RKO (cell line): ENCODE measurements around the gene DNAAF1.
"Not testable (repeated sequence)": the region's sequence is repeated elsewhere in the genome, so short reads cannot be mapped to it uniquely, and the experiment has no call there.

Source experiments
- DNase-seq: peaks from one replicate; pipeline ENCODE4 v3.0.0-alpha.2; 2016; ENCODE audit warnings: low spot score

The DNAAF1 gene

GRCh38 chr16:84144859-84145639 is at the start of gene DNAAF1, which contains the start of gene HSDL1:
Gene DNAAF1 (plus strand): TSS chr16:84145308. CDS start chr16:84145441, 133 bp downstream.
Gene HSDL1 (minus strand): TSS chr16:84145177. CDS start chr16:84131321, 13,856 bp downstream.
- peak; percentile 84 for DNase-seq

DNA sequence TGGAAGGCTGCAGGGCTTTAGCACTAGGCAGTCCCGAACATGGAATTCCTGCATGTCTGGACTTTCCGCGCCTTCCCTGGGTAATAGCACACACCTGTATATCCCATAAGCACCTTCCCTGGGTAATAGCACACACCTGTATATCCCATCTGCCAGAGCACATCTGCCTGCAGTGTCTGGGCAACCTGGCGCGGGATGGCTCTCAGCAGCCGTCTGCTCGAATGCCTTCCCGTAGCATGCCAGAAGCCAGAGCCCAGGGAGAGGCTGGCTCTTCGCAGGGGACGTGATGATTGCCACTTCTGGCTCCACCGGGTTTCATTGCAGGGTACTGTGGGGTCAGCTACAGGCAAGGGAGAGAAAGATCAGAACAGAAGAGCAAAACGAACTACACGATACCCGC is 49.6 kb upstream of the DNAAF1 start:
- DNase-seq: no peak

DNA sequence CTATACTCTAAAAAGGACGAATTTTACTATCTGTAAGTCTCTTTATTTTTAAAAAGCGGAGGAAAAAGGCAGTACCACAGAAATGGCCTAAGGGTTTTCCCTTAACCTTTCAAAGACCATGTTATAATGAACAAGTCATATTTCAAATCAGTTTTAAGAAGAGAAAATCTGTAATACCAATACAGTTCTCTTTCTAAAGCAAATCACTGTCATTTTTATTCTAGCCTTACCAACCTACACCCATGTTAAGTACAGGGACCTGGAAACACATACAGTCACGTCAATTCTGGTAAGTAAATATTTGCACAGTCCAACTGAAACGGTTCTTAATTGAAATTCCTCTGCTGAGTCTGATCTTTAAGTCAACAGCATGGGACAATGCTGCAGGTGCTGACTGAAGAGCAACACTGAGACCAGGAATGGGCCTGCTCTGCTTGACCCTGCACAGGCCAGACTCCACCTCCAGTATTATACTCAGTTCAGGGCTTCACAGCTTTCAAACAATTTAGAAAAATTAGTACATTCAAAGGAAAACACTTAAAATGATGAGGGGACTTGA is 48.6 kb upstream of the DNAAF1 start:
- DNase-seq: no peak

DNA sequence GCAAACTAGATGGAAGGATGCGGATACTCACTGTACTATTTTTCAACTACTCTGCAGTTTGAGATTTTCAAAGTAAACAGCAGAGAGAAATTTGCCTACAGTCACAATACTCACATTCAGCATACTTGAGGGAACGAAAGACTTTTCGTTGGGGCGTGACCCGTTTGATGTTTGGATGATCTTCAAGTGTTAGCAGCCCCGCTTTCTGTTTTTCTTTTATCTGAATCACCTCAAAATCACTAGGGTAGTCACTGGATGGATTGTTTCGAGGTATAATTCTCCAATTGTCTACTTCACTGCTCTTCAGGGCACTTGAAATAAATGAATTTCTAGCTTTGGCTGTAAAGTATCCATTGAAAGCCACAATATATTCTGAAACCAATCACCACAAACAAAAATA is 46.2 kb upstream of the DNAAF1 start:
- no peak for DNase-seq

DNA sequence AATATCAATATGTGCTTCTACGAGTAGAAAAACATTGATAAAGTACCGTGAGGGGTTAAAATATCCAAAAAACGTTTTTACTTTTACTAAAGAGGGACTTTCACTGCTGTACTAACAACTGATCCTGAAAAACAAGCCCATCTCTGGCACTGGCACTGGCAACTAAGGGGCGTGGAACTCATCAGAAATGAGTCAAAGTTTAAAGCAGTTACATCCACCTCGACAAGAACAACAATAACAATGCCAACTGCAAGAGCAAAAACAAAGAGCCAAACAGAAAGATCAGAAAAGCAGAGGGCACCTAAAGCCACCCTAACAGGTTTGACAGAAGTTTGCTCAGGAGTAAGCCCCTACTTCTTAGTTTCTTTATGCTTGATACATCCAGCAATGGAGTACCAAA is 41.4 kb upstream of the DNAAF1 start:
- DNase-seq: no peak

- DNase-seq: no peak
Observed at GRCh38 chr16:84104231-84104630, 40.9 kb upstream of the DNAAF1 start.

GRCh38 chr16:84105301-84105815 is 39.8 kb upstream of the DNAAF1 start:
- no peak for DNase-seq

- DNase-seq: no peak
Observed at GRCh38 chr16:84105948-84106740, 39.0 kb upstream of the DNAAF1 start.

DNA sequence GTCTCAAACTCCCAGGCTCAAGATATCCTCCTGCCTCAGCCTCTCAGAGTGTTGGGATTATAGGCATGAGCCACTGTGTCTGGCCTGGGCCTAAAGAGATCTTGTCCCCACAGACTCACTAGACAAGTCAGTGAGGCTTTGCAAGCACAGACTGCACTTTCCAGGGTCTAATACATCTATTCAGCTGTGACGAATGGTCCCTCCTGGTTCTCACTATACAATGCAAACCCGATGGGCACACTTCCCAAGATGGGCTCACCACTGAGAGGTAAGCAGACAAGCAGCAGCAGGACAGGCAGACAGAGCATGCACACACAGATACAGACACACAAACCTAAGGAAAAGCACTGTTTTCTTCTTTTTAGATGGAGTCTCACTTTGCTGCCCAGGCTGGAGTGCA is 37.2 kb upstream of the DNAAF1 start:
- DNase-seq: no peak

DNA sequence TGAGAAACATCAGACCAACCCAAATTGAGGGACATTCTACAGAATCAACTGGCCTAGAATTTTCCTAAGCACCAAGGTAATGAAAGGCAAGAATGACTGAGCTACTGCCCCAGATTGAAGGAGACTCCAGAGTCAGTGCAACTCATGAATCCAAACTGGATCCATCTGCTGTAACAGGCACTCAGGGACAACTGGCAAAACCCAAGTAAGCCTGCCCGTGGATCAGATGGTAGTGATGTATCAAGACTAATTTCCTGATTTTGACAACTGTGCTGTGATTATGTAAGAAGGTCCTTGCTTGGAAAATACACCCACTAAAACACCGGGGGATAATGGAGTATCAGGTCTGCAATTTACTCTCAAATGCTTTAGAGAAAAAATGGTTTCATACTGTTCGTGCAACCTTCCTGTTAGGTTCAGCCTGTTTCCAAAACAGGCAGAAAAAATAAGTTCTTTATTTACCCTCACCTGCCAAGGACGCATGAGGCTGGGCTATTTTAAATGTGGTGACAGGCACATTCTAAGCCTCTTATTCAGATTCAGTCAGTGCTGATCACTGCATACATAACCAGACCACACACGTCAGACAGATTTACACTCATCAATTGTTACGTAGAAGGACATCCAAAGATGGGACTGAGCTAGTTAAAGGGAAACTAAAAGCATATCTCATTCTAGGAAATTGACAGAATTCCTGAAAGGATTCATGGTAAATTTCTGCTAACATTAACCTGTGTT is 35.3 kb upstream of the DNAAF1 start:
- no peak for DNase-seq

DNA sequence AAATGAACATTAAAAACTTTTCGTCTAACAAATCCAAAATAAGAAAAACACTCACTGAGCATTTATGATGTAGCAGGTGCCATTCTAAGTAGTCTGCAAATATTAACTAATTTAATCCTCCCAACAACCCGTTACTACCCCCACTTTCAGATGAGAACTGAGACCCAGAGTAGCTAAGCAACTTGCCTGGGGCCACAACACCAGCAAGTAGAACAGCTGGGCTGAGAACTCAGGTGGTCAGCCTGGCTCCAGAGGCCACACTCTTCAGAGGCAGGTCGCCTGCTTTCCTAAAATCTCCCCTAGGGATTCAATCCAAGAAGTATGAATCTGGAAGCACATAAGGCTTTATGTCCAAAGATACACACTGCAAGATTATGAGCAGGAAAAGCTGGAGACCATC is 34.6 kb upstream of the DNAAF1 start:
- DNase-seq: no peak

DNA sequence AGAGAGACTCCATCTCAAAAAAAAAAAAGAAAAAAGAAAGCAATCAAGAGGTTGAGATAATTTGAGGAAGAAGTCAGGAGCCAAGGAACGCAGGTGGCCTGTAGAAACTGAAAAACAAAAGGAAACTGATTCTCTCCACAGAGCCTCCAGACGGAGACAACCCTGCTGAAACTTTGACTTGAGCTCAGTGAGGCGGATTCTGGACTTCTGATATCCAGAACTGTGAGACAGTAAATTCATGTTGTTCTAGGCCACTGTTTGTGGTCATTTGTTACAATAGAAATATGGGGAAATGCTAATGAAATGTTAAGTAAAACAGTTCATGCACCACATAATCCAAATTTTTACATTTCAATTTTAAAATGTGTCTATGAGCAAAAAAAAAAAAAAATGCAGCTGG is 33.6 kb upstream of the DNAAF1 start:
- no peak for DNase-seq

DNA sequence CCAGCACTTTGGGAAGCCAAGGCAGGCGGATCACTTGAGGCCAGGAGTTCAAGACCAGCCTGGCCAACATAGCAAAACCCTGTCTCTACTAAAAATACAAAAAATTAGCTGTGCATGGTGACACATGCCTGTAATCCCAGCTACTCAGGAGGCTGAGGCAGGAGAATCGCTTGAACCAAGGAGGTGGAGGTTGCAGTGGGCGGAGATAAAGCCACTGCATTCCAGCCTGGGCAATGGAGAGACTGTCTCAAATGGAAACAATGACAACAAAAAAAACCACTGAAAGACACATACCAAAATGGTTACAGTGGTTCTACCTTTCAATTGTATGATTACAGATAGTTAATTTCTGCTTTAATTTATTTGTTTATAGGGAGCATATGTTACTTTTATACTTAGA is 33.2 kb upstream of the DNAAF1 start:
- not testable (repeated sequence) for DNase-seq

DNA sequence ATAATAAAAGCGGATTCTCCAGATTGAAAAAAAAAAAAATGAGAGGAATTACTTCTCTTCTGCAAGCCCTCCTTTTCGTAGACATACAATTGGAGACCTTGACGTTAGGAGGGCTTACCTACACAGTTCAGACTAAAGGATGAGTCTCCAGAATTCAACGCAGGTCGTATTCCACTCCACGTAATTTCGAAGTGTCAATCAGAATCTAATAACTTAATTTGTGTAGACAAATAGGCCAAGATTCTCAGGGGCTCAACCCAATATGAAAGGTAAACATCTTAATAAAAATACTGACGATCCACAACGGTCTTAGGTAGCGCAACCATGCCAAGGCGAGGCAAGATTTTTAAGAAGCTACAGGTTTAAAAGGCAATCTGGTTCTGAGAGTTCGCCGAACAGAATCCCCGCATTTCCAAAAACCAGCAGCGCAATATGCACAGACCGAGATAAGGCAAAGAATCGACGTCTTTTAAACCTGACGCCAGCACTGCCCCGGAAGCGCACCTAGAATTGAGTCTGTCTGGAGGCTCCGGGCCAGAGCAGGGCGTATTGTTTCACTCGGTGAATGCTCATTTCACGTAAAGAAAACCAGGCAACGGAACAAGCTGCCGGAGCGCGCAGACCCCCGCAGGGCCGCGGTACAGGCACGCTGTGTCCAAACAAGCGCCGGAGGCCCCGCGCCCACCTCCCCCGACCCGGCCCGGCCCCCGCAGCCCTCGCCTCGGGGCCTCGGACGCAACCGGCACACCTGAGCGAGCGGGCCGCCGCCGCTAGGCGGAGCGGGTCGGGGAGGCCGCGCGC is 29.0 kb upstream of the DNAAF1 start:
- DNase-seq: peak; percentile 60

DNA sequence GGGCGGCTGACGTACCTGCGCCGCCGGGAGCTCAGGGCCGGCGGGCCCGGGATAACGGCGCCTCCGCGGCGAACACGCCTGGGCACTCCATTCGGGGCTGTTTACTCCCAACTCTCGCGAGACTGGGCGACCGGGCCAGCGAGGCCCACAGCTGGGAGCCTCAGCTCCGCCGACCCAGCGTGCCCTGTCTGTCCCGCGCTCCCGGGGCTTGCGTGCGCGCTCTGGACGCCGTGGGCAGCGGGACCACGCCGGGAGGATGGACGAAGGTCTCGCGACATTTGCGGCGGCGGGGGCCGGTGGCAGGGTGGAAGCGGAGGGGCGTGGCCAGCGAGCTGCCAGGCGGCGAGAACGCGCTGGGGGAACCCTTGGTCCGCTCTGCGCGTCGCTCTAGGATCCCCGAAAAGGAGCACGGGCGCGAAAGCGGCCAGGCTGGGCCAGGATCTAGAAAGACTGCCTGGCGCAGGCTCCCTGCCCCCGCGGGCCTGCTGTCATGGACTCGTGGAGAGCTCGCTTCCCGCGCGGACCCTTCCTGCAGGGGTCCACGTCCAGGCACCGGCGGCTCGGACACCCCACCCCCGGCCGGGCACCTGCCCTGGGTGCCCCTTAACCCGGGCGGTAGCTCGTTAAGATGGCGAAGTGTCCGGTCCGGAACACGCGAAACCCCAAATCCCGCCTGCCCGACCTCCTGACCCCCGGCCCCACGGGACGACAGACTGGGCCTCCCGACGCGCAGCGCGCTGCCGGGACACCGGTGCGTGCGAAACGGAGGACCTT is 28.2 kb upstream of the DNAAF1 start, which contains the start of gene MBTPS1:
TSS of gene MBTPS1 (minus strand) at position 223 of the 774 bp plus-strand sequence. CDS start 15,159 bp downstream, outside the sequence.
- peak; percentile 96 for DNase-seq

GRCh38 chr16:84117494-84117843 is 27.6 kb upstream of the DNAAF1 start:
- DNase-seq: peak; percentile 52

GRCh38 chr16:84118315-84118714 is 26.8 kb upstream of the DNAAF1 start:
- peak; percentile 21 for DNase-seq

DNA sequence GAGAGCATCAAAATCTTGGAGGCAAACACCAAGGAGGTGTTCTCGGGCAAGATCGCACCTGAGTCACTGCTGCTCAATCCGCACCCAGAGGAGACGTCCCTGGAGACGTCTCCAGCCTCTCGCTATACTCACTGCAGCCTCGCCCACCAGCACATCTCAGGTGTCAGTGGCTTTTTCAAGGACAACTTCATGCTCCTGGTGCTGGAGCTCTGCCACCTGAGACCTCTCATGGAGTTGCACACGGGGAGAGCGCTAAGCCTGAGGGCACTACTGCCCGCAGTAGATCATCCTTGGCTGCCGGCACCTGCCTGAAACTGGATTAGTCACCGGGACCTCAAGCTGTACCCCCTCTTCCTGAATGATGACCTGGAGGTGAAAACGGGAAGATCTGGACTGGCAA is 25.7 kb upstream of the DNAAF1 start:
- DNase-seq: no peak

DNA sequence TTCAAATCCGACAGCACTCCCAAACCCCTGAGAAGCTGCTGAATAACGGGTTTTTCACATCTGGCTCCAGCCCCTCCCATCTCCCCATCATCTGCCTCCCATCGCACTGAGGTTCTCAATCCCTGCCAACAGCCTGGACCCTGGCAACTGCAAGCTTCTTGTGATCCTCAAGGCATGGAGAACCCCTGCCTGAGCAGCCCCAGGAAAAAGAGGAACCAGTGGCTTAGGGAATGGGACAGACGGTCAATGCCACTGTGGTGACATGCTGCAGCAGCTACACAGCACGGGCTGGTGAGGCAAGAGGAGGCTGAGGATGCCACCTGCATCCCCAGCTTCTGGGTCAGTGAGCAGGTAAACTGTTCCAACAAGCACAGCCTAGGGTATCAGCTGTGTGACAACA is 25.1 kb upstream of the DNAAF1 start:
- no peak for DNase-seq

DNA sequence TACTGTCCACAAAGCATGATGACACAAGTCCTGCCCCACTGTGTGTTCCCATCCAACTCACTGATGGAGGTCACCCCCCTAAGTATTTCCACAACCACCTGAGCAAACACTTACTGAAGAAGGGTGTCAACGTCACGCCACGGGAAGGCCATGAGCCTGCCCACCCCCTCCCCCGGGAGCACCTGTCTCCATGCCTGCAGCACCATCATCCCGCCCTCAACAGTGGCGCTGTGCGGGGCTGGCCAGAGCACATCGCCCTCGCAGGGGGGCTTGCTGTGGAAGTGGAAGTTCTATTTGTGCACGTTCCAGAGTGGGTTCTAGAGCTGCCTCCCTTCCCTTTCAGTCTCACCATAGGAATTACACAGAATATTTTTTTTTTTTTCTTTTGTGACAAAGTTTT is 24.1 kb upstream of the DNAAF1 start:
- no peak for DNase-seq
